ENCODE measurements around the gene USP46.
A peak's percentile ranks its signal among the peaks of the same experiment; 100 is the strongest.

The USP46 gene

GRCh38 chr4:52655506-52655905, 3.6 kb downstream of the USP46 start:
- DNase-seq: no peak

GRCh38 chr4:52651996-52652672, 7.0 kb downstream of the USP46 start:
- DNase-seq: no peak

- no peak for DNase-seq
These were observed 10.3 kb downstream of the USP46 start for GRCh38 chr4:52648836-52649235.

- no peak for DNase-seq
These were observed 12.4 kb downstream of the USP46 start for GRCh38 chr4:52646741-52647140.

- no peak for DNase-seq
These were observed 13.0 kb downstream of the USP46 start for GRCh38 chr4:52646096-52646495.

- no peak for DNase-seq
These were observed 13.8 kb downstream of the USP46 start for GRCh38 chr4:52645300-52645699.

- peak; percentile 36 for DNase-seq
These were observed 15.3 kb downstream of the USP46 start for GRCh38 chr4:52643785-52644244.

- DNase-seq: no peak
These were observed 15.9 kb downstream of the USP46 start for GRCh38 chr4:52643190-52643589.

GRCh38 chr4:52641854-52642563, 17.1 kb downstream of the USP46 start:
- no peak for DNase-seq

- no peak for DNase-seq
These were observed 18.1 kb downstream of the USP46 start for GRCh38 chr4:52640808-52641565.

- DNase-seq: no peak
These were observed 20.4 kb downstream of the USP46 start for GRCh38 chr4:52638717-52639116.

GRCh38 chr4:52637116-52637515, 22.0 kb downstream of the USP46 start:
- no peak for DNase-seq

GRCh38 chr4:52635560-52635959, 23.5 kb downstream of the USP46 start:
- DNase-seq: no peak

GRCh38 chr4:52635130-52635529, 24.0 kb downstream of the USP46 start:
- DNase-seq: no peak

- no peak for DNase-seq
These were observed 25.3 kb downstream of the USP46 start for GRCh38 chr4:52633846-52634245.

GRCh38 chr4:52628974-52629373, 30.1 kb downstream of the USP46 start:
- no peak for DNase-seq

GRCh38 chr4:52628543-52628942, 30.6 kb downstream of the USP46 start:
- DNase-seq: no peak

- DNase-seq: no peak
These were observed 31.2 kb downstream of the USP46 start for GRCh38 chr4:52627876-52628275.

GRCh38 chr4:52625216-52625615, 33.9 kb downstream of the USP46 start:
- no peak for DNase-seq

GRCh38 chr4:52622564-52622963, 36.5 kb downstream of the USP46 start:
- no peak for DNase-seq

- DNase-seq: no peak
These were observed 37.5 kb downstream of the USP46 start for GRCh38 chr4:52621567-52621966.

GRCh38 chr4:52619591-52619931, 39.5 kb downstream of the USP46 start:
- DNase-seq: no peak

GRCh38 chr4:52618795-52619590, 40.1 kb downstream of the USP46 start:
- DNase-seq: no peak

Data from DMS53 (cell line).